NCI-H226 (cell line): ENCODE measurements around the gene CLECL1.
"Not testable (repeated sequence)": the region's sequence is repeated elsewhere in the genome, so short reads cannot be mapped to it uniquely, and the experiment has no call there.

ENCODE experiments used
- DNase-seq: peaks from one replicate; pipeline ENCODE4 v3.0.0-alpha.2; 2015

The CLECL1 gene

GRCh38 chr12:9692909-9693308, 40.0 kb downstream of the CLECL1 start:
- peak; percentile 27 for DNase-seq

GRCh38 chr12:9687228-9687627, 45.7 kb downstream of the CLECL1 start:
- peak; percentile 79 for DNase-seq

- no peak for DNase-seq
Measured at GRCh38 chr12:9685915-9686314, 47.0 kb downstream of the CLECL1 start.

- not testable (repeated sequence) for DNase-seq
Measured at GRCh38 chr12:9685366-9685765, 47.5 kb downstream of the CLECL1 start.

GRCh38 chr12:9682949-9683348, 49.9 kb downstream of the CLECL1 start:
- DNase-seq = not testable (repeated sequence)

- not testable (repeated sequence) for DNase-seq
Measured at GRCh38 chr12:9682508-9682907, 50.4 kb downstream of the CLECL1 start.

- DNase-seq = no peak
Measured at GRCh38 chr12:9674226-9674590, 58.7 kb downstream of the CLECL1 start.

GRCh38 chr12:9673404-9674225, 59.3 kb downstream of the CLECL1 start:
- peak; percentile 89 for DNase-seq
